HG03439 (cell line): ENCODE measurements around the gene CFAP58.

Source experiments
- ATAC-seq: cut with Tn5 transposase; IDR thresholded peaks from one replicate; pipeline ENCODE4 v1.9.1; 2021; ENCODE audit warnings: mild to moderate bottlenecking, moderate library complexity; ENCODE audit not compliant: unreplicated experiment

The CFAP58 gene

GRCh38 chr10:104321226-104321625, 32.4 kb upstream of the CFAP58 start:
- ATAC-seq: no peak

GRCh38 chr10:104321725-104322415, 31.8 kb upstream of the CFAP58 start:
- ATAC-seq: no peak

GRCh38 chr10:104322416-104322782, 31.2 kb upstream of the CFAP58 start:
- peak; percentile 51 for ATAC-seq

- ATAC-seq: no peak
Observed at GRCh38 chr10:104323085-104323484, 30.5 kb upstream of the CFAP58 start.

- no peak for ATAC-seq
Observed at GRCh38 chr10:104323760-104324201, 29.9 kb upstream of the CFAP58 start.

- no peak for ATAC-seq
Observed at GRCh38 chr10:104324221-104324686, 29.4 kb upstream of the CFAP58 start.

GRCh38 chr10:104324931-104325330, 28.7 kb upstream of the CFAP58 start:
- no peak for ATAC-seq

- ATAC-seq: no peak
Observed at GRCh38 chr10:104325436-104326435, 27.9 kb upstream of the CFAP58 start.

- ATAC-seq: no peak
Observed at GRCh38 chr10:104326991-104327610, 26.5 kb upstream of the CFAP58 start.

GRCh38 chr10:104327745-104328645, 25.6 kb upstream of the CFAP58 start:
- ATAC-seq: no peak

GRCh38 chr10:104328646-104328895, 25.1 kb upstream of the CFAP58 start:
- no peak for ATAC-seq

- peak; percentile 58 for ATAC-seq
Observed at GRCh38 chr10:104328896-104329710, 24.5 kb upstream of the CFAP58 start.

- peak; percentile 2 for ATAC-seq
Observed at GRCh38 chr10:104329735-104330134, 23.9 kb upstream of the CFAP58 start.

- ATAC-seq: no peak
Observed at GRCh38 chr10:104330168-104331110, 23.2 kb upstream of the CFAP58 start.

- no peak for ATAC-seq
Observed at GRCh38 chr10:104331208-104331838, 22.3 kb upstream of the CFAP58 start.

GRCh38 chr10:104332243-104333031, 21.2 kb upstream of the CFAP58 start:
- ATAC-seq: no peak

- ATAC-seq: no peak
Observed at GRCh38 chr10:104333032-104333727, 20.5 kb upstream of the CFAP58 start.
